OCI-LY1 (cell line): ENCODE results near the gene PIGT.

ENCODE experiments used
- H2AFZ ChIP-seq: fragments of 200-600 bp; sonication (generic), shearing (Covaris generic); 2 replicates; pipeline ENCODE4 v1.6.0; 2014; ENCODE audit warnings: antibody characterized with exemption, mild to moderate bottlenecking, low read length
- H3F3A ChIP-seq: fragments of 200-600 bp; sonication (generic), shearing (Covaris generic); 2 replicates; pipeline ENCODE4 v1.6.0; 2014; ENCODE audit warnings: mild to moderate bottlenecking, antibody characterized with exemption, low read length, moderate library complexity; ENCODE audit not compliant: insufficient read depth
- H3K27ac ChIP-seq: fragments of 200-600 bp; sonication (generic); 2 replicates; pipeline ENCODE4 v1.5.1; 2014; ENCODE audit warnings: low read length, mixed run types, mild to moderate bottlenecking, low read depth; ENCODE audit not compliant: poor library complexity, severe bottlenecking
- H3K27me3 ChIP-seq: fragments of 200-600 bp; sonication (generic); 2 replicates; pipeline ENCODE4 v1.6.0; 2014; ENCODE audit warnings: antibody characterized with exemption, mild to moderate bottlenecking, low read length, moderate library complexity; ENCODE audit not compliant: insufficient read depth
- H3K36me3 ChIP-seq: fragments of 200-600 bp; sonication (generic); 2 replicates; pipeline ENCODE4 v1.6.1; 2014; ENCODE audit warnings: mild to moderate bottlenecking, antibody characterized with exemption, low read length, moderate library complexity, mixed read lengths; ENCODE audit not compliant: insufficient read depth
- H3K4me1 ChIP-seq: fragments of 200-600 bp; sonication (generic); 2 replicates; pipeline ENCODE4 v1.5.1; 2014; ENCODE audit warnings: mild to moderate bottlenecking, low read length, moderate library complexity; ENCODE audit not compliant: insufficient read depth, severe bottlenecking
- H3K4me2 ChIP-seq: fragments of 200-600 bp; sonication (generic), shearing (Covaris generic); 2 replicates; pipeline ENCODE4 v1.6.1; 2014; ENCODE audit warnings: low read length
- H3K4me3 ChIP-seq: fragments of 200-600 bp; sonication (generic); 2 replicates; pipeline ENCODE4 v1.5.1; 2014; ENCODE audit warnings: low read length, low read depth, mild to moderate bottlenecking, mixed read lengths; ENCODE audit not compliant: poor library complexity, severe bottlenecking
- H3K79me2 ChIP-seq: fragments of 200-600 bp; shearing (Covaris generic); 2 replicates; pipeline ENCODE4 v1.6.1; 2016; ENCODE audit warnings: mixed run types, low read length, mixed read lengths; ENCODE audit not compliant: insufficient read depth
- H3K9ac ChIP-seq: fragments of 200-600 bp; sonication (generic), shearing (Covaris generic); 2 replicates; pipeline ENCODE4 v1.6.1; 2014; ENCODE audit warnings: mild to moderate bottlenecking, low read length, mixed read lengths
- H3K9me2 ChIP-seq: fragments of 200-600 bp; sonication (generic), shearing (Covaris generic); 2 replicates; pipeline ENCODE4 v1.6.1; 2014; ENCODE audit warnings: low read depth, mild to moderate bottlenecking, low read length, mixed read lengths
- H3K9me3 ChIP-seq: fragments of 200-600 bp; shearing (Covaris generic); 2 replicates; pipeline ENCODE4 v1.6.1; 2014; ENCODE audit warnings: low read length, mixed read lengths
- H4K20me1 ChIP-seq: fragments of 200-600 bp; sonication (generic), shearing (Covaris generic); 2 replicates; pipeline ENCODE4 v1.6.0; 2016; ENCODE audit warnings: mild to moderate bottlenecking, low read length; ENCODE audit not compliant: insufficient read depth
- EZH2 ChIP-seq: fragments of 200-600 bp; sonication (generic), shearing (Covaris generic); IDR thresholded peaks from 2 replicates; pipeline ENCODE4 v1.8.0; 2017; ENCODE audit warnings: borderline replicate concordance, mixed run types, mild to moderate bottlenecking, antibody characterized with exemption, low read length, moderate library complexity, mixed read lengths
- TF ChIP-seq, protein P1 (sequence below): fragments of 200-600 bp; sonication (generic), shearing (Covaris generic); IDR thresholded peaks from 2 replicates; pipeline ENCODE4 v1.5.1; 2017; ENCODE audit warnings: mild to moderate bottlenecking, antibody characterized with exemption, low read length, moderate library complexity, mixed read lengths

The PIGT gene

DNA sequence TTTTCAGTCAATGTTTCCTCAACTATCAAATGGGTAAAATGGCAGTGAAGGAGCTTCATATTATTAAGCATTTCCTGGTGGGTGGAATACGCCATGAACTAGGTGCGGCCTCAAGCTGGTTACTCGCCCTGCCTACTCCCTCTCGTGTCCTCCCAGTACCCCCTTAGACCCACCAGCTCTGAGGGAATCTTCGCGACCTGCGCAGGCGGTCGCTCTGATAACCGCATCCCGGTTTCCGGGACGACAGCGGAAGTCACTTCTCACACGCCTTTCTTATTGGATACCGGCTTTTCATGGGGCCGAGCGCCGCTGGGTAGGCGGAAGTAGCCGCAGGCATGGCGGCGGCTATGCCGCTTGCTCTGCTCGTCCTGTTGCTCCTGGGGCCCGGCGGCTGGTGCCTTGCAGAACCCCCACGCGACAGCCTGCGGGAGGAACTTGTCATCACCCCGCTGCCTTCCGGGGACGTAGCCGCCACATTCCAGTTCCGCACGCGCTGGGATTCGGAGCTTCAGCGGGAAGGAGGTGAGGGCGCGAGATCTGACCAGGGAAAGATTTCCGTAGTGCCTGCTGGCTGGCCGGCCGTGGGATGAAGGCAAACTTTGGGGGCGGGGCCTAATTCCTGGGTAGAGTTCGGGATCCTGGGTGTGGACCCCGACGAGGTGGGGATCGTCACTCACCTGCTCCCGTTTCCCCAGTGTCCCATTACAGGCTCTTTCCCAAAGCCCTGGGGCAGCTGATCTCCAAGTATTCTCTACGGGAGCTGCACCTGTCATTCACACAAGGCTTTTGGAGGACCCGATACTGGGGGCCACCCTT is at the start of gene PIGT:
PIGT (plus strand) TSS at position 320 of the 816 bp plus-strand sequence; CDS start at position 336, 16 bp downstream.
- peak within 1 kb of the TSS; percentile 11 for H3K27ac ChIP-seq
- peak within 1 kb of the TSS; percentile 87 for H3K4me3 ChIP-seq
- no peaks in the 10 kb centered on the region for H3K9me3 ChIP-seq
- H2AFZ ChIP-seq, result peak within 1 kb of the TSS; percentile 49; the same call in 1 of the 2 replicates
- peaks cover 50% of the 10 kb centered on the region for H3K4me1 ChIP-seq
- H3K27me3 ChIP-seq, result no peaks in the 10 kb centered on the region
- H3K4me2 ChIP-seq, result peak within 1 kb of the TSS; percentile 99
- H3F3A ChIP-seq, result no peaks in the 10 kb centered on the region
- TF ChIP-seq, protein P1, sequence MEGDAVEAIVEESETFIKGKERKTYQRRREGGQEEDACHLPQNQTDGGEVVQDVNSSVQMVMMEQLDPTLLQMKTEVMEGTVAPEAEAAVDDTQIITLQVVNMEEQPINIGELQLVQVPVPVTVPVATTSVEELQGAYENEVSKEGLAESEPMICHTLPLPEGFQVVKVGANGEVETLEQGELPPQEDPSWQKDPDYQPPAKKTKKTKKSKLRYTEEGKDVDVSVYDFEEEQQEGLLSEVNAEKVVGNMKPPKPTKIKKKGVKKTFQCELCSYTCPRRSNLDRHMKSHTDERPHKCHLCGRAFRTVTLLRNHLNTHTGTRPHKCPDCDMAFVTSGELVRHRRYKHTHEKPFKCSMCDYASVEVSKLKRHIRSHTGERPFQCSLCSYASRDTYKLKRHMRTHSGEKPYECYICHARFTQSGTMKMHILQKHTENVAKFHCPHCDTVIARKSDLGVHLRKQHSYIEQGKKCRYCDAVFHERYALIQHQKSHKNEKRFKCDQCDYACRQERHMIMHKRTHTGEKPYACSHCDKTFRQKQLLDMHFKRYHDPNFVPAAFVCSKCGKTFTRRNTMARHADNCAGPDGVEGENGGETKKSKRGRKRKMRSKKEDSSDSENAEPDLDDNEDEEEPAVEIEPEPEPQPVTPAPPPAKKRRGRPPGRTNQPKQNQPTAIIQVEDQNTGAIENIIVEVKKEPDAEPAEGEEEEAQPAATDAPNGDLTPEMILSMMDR, result no peak
- TF ChIP-seq EZH2, result no peak
- H3K9me2 ChIP-seq, result no peaks in the 10 kb centered on the region
- peak within 1 kb of the TSS; percentile 87 for H3K9ac ChIP-seq
- no peaks in the 10 kb centered on the region for H4K20me1 ChIP-seq
- peaks cover 21% of the 10 kb centered on the region for H3K36me3 ChIP-seq
- peaks cover 14% of the 10 kb centered on the region for H3K79me2 ChIP-seq

DNA sequence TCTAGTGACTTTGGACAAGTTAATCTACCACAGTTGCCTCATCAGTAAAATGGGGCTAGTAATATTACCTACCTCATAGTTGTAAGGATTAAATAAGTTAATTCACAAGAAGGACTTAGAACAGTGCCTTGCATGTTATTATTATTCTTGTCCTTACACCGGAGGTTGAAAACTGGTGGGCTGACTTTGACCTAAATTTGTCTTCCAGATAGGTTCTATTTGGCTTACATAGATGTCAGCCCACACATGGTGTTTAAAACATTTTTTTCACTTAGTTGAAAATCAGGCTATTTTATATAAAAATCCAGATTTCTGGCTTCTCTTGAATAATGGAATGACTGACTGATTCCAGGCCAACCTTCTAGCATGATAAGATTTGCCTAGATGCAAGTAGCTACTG is 49.7 kb upstream of the PIGT start:
- Histone ChIP-seq H3K9me2 (no peaks in the 10 kb centered on the region), H3K27me3 (no peaks in the 10 kb centered on the region), H3K4me1 (peaks cover 38% of the 10 kb centered on the region), H3K9ac (no peak overlapping the region), H3K27ac (no peak overlapping the region), H4K20me1 (no peaks in the 10 kb centered on the region), H3K79me2 (no peaks in the 10 kb centered on the region), H2AFZ (no peak overlapping the region), H3K36me3 (peaks cover 24% of the 10 kb centered on the region), H3K9me3 (no peaks in the 10 kb centered on the region), H3K4me2 (no peak overlapping the region), H3K4me3 (no peak overlapping the region), H3F3A (0 out of 2 replicates have a peak, but pooled peaks cover 4% of the 10 kb centered on the region)
- TF ChIP-seq, protein P1, result no peak
- no peak for TF ChIP-seq EZH2

DNA sequence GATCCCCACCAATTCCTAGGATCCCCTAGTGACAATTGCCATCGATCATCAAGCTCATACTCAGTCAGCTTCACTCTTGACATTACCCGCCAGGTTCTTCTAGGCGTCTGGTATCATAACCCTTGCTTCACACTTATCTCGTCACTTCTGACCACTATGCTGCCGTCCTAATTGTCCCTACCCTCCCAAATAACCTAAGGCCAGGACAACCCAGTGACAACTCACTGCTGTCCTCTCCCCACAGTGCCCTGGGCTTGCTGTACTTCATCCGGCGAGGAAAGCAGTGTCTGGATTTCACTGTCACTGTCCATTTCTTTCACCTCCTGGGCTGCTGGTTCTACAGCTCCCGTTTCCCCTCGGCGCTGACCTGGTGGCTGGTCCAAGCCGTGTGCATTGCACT is 49.3 kb upstream of the PIGT start:
- Histone ChIP-seq H3K9me2 (no peaks in the 10 kb centered on the region), H3K4me2 (no peak overlapping the region), H3K36me3 (peaks cover 24% of the 10 kb centered on the region), H3K9ac (no peak overlapping the region), H3F3A (0 out of 2 replicates have a peak, but pooled peaks cover 6% of the 10 kb centered on the region), H3K27ac (no peak overlapping the region), H3K9me3 (no peaks in the 10 kb centered on the region), H4K20me1 (no peaks in the 10 kb centered on the region), H3K4me3 (no peak overlapping the region), H2AFZ (no peak overlapping the region), H3K27me3 (no peaks in the 10 kb centered on the region), H3K4me1 (peaks cover 38% of the 10 kb centered on the region), H3K79me2 (no peaks in the 10 kb centered on the region)
- no peak for TF ChIP-seq EZH2
- TF ChIP-seq, protein P1, result no peak
